Activated CD4-positive, alpha-beta T cell treated with anti-CD3 and anti-CD28 coated beads, Interleukin-2, Interleukin-4, amounts not matched to agents 100 ng/mL and 50 ng/mL, durations not matched to agents 16 hours and 8 hours (primary cell): Measurements from ENCODE around the gene MOSPD2.
A peak's percentile ranks its signal among the peaks of the same experiment; 100 is the strongest.

Source experiments
- DNase-seq: peaks from one replicate; pipeline ENCODE4 v3.0.0-alpha.2; 2020; ENCODE audit warnings: low spot score

The MOSPD2 gene

GRCh38 chrX:14872851-14873675, at the start of gene MOSPD2, which contains the start of gene FANCB:
Gene MOSPD2, plus strand, starts transcription at chrX:14873421. Its CDS starts 108 bp downstream, at chrX:14873529.
Gene FANCB, minus strand, starts transcription at chrX:14873069. Its CDS starts 7,559 bp downstream, at chrX:14865510.
- DNase-seq, result peak; percentile 90

- DNase-seq, result no peak
Observed at GRCh38 chrX:14825851-14826250, 47.4 kb upstream of the MOSPD2 start.

- no peak for DNase-seq
Observed at GRCh38 chrX:14826319-14826718, 46.9 kb upstream of the MOSPD2 start.

GRCh38 chrX:14829643-14830042, 43.6 kb upstream of the MOSPD2 start:
- DNase-seq, result no peak

- DNase-seq, result no peak
Observed at GRCh38 chrX:14832151-14832550, 41.1 kb upstream of the MOSPD2 start.

GRCh38 chrX:14832586-14832985, 40.6 kb upstream of the MOSPD2 start:
- DNase-seq, result no peak

GRCh38 chrX:14837155-14837554, 36.1 kb upstream of the MOSPD2 start:
- DNase-seq, result no peak

- DNase-seq, result no peak
Observed at GRCh38 chrX:14843666-14844065, 29.6 kb upstream of the MOSPD2 start.

GRCh38 chrX:14851526-14851925, 21.7 kb upstream of the MOSPD2 start:
- no peak for DNase-seq

GRCh38 chrX:14864631-14865030, 8.6 kb upstream of the MOSPD2 start:
- no peak for DNase-seq

- no peak for DNase-seq
Observed at GRCh38 chrX:14865201-14865600, 8.0 kb upstream of the MOSPD2 start.

GRCh38 chrX:14871767-14872166, 1.5 kb upstream of the MOSPD2 start:
- no peak for DNase-seq

- DNase-seq, result no peak
Observed at GRCh38 chrX:14872355-14872754, 866 bp upstream of the MOSPD2 start.

- no peak for DNase-seq
Observed at GRCh38 chrX:14873676-14874049, 442 bp downstream of the MOSPD2 start.

GRCh38 chrX:14875624-14876023, 2.4 kb downstream of the MOSPD2 start:
- no peak for DNase-seq

- DNase-seq, result peak; percentile 22
Observed at GRCh38 chrX:14883826-14884225, 10.6 kb downstream of the MOSPD2 start.

GRCh38 chrX:14884714-14885113, 11.5 kb downstream of the MOSPD2 start:
- no peak for DNase-seq

GRCh38 chrX:14886252-14886651, 13.0 kb downstream of the MOSPD2 start:
- DNase-seq, result no peak

- no peak for DNase-seq
Observed at GRCh38 chrX:14896273-14896672, 23.1 kb downstream of the MOSPD2 start.

- DNase-seq, result no peak
Observed at GRCh38 chrX:14897042-14897441, 23.8 kb downstream of the MOSPD2 start.

GRCh38 chrX:14899607-14900006, 26.4 kb downstream of the MOSPD2 start:
- DNase-seq, result peak; percentile 43

GRCh38 chrX:14902537-14902936, 29.3 kb downstream of the MOSPD2 start:
- no peak for DNase-seq

- DNase-seq, result no peak
Observed at GRCh38 chrX:14903891-14904290, 30.7 kb downstream of the MOSPD2 start.

GRCh38 chrX:14913241-14913640, 40.0 kb downstream of the MOSPD2 start:
- DNase-seq, result no peak
